Measurements from ENCODE around the gene MYO18B.

Gene MYO18B

DNA sequence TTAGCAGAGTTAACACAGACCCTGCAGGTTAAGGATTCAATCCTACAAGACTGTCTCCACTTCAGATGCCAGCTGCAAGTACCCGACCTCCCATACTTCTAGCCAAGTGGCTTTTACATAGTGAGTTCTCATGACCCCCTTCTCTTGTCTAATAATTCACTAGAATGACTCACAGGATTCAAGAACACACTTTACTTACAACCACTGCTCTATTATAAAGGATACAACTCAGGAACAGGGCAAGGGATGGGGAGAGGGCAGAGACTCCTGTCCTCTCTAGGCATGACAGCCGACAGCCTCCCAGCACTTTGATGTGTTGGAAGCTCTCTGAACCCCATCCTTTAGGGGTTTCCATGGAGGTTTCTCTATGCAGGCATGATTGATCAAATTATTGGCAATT, 60.0 kb downstream of the MYO18B start:
- no peak for DNase-seq (ENCODE audit: low read depth in 1 of 2, low spot score in 1 of 2)
- Histone ChIP-seq H3K4me3 (replicated peaks; ENCODE audit: insufficient read depth, low read length) (no peak overlapping the region), H3K27me3 (ENCODE audit: insufficient read depth, poor library complexity, severe bottlenecking) (no peaks in the 10 kb centered on the region), H3K27ac (replicated peaks) (no peak overlapping the region)
- no peak for TF ChIP-seq SPI1 (IDR thresholded peaks at IDR 0.05; ENCODE audit: borderline replicate concordance, low read depth)
- no peak for TF ChIP-seq POLR2AphosphoS5 (IDR thresholded peaks at IDR 0.05; ENCODE audit: low read depth)
- no peak for TF ChIP-seq GABPA (IDR thresholded peaks at IDR 0.05; ENCODE audit: low read depth)
- TF ChIP-seq, protein P1, sequence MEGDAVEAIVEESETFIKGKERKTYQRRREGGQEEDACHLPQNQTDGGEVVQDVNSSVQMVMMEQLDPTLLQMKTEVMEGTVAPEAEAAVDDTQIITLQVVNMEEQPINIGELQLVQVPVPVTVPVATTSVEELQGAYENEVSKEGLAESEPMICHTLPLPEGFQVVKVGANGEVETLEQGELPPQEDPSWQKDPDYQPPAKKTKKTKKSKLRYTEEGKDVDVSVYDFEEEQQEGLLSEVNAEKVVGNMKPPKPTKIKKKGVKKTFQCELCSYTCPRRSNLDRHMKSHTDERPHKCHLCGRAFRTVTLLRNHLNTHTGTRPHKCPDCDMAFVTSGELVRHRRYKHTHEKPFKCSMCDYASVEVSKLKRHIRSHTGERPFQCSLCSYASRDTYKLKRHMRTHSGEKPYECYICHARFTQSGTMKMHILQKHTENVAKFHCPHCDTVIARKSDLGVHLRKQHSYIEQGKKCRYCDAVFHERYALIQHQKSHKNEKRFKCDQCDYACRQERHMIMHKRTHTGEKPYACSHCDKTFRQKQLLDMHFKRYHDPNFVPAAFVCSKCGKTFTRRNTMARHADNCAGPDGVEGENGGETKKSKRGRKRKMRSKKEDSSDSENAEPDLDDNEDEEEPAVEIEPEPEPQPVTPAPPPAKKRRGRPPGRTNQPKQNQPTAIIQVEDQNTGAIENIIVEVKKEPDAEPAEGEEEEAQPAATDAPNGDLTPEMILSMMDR (IDR thresholded peaks at IDR 0.05; ENCODE audit: insufficient read depth, low read length): no peak
- TF ChIP-seq, protein P2, sequence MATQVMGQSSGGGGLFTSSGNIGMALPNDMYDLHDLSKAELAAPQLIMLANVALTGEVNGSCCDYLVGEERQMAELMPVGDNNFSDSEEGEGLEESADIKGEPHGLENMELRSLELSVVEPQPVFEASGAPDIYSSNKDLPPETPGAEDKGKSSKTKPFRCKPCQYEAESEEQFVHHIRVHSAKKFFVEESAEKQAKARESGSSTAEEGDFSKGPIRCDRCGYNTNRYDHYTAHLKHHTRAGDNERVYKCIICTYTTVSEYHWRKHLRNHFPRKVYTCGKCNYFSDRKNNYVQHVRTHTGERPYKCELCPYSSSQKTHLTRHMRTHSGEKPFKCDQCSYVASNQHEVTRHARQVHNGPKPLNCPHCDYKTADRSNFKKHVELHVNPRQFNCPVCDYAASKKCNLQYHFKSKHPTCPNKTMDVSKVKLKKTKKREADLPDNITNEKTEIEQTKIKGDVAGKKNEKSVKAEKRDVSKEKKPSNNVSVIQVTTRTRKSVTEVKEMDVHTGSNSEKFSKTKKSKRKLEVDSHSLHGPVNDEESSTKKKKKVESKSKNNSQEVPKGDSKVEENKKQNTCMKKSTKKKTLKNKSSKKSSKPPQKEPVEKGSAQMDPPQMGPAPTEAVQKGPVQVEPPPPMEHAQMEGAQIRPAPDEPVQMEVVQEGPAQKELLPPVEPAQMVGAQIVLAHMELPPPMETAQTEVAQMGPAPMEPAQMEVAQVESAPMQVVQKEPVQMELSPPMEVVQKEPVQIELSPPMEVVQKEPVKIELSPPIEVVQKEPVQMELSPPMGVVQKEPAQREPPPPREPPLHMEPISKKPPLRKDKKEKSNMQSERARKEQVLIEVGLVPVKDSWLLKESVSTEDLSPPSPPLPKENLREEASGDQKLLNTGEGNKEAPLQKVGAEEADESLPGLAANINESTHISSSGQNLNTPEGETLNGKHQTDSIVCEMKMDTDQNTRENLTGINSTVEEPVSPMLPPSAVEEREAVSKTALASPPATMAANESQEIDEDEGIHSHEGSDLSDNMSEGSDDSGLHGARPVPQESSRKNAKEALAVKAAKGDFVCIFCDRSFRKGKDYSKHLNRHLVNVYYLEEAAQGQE (IDR thresholded peaks at IDR 0.05; ENCODE audit: insufficient replicate concordance, low read depth): no peak

DNA sequence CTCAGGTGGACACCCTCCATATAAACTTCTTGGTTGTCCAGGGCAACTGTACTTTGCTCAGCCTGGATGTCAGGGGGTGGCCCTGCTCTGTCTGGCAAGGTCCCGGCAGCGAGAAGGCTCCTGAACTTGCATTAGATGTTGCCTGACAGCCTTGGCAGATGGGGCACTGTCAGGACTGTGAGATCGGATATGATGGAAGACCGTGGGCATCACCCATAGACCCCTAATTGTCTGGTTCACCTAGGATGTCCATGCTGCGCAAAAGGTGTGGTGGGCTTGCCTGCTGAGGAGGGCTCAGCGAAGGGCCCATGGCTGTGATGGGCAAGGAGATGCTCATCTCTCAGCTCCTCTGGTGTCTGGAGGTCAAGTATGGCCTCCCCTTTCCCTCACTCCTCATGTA, 62.7 kb downstream of the MYO18B start:
- Histone ChIP-seq H3K27ac (replicated peaks) (no peak overlapping the region), H3K4me3 (replicated peaks; ENCODE audit: insufficient read depth, low read length) (no peak overlapping the region), H3K27me3 (ENCODE audit: insufficient read depth, poor library complexity, severe bottlenecking) (no peaks in the 10 kb centered on the region)
- no peak for DNase-seq (ENCODE audit: low read depth in 1 of 2, low spot score in 1 of 2)
- TF ChIP-seq GABPA (IDR thresholded peaks at IDR 0.05; ENCODE audit: low read depth) (no peak), POLR2AphosphoS5 (IDR thresholded peaks at IDR 0.05; ENCODE audit: low read depth) (no peak), SPI1 (IDR thresholded peaks at IDR 0.05; ENCODE audit: borderline replicate concordance, low read depth) (no peak)
- TF ChIP-seq, protein P2 (IDR thresholded peaks at IDR 0.05; ENCODE audit: insufficient replicate concordance, low read depth): no peak
- TF ChIP-seq, protein P1 (IDR thresholded peaks at IDR 0.05; ENCODE audit: insufficient read depth, low read length): no peak

DNA sequence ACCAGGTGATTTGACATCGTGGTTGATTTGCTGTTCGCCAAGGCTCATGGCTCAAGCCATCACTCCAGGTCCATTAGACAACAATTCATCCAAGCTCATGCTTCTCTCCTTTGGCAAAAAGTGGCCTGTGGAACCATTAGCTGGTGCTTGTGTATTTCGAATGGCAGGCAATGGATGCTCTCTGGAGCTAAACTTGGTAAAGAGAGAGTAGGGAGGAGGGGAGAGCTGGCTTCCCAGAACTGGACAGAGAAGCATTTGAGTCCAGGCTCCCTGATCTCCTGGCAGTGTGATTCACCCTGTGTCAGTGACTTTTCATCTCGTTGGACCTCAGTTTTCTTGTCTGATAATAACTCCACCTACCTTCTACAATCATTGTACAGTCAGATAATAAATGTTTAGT, 64.6 kb downstream of the MYO18B start:
- no peak for DNase-seq (ENCODE audit: low read depth in 1 of 2, low spot score in 1 of 2)
- TF ChIP-seq, protein P2 (IDR thresholded peaks at IDR 0.05; ENCODE audit: insufficient replicate concordance, low read depth): no peak
- no peak for TF ChIP-seq SPI1 (IDR thresholded peaks at IDR 0.05; ENCODE audit: borderline replicate concordance, low read depth)
- H3K27me3 ChIP-seq (ENCODE audit: insufficient read depth, poor library complexity, severe bottlenecking): no peaks in the 10 kb centered on the region
- H3K27ac ChIP-seq (replicated peaks): no peak overlapping the region
- no peak overlapping the region for H3K4me3 ChIP-seq (replicated peaks; ENCODE audit: insufficient read depth, low read length)

DNA sequence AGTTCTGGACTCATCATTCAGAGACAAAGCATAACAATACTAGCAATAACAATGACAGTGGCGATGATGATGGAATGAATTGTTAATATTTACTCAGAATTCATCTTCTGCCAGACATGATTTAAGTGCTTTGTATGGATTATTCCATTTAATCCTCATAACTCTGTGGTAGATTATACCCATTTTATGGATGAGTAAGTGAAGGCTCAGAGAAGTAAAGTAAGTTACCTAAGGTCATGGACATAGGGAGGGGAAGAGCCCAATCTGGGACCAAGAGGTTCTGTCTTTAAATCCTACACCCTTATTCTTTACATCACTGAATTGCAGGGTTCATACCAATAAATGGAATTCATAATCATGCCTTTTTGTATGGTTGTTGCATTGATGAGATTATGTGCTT, 72.7 kb downstream of the MYO18B start:
- Histone ChIP-seq H3K4me3 (replicated peaks; ENCODE audit: insufficient read depth, low read length) (no peak overlapping the region), H3K27ac (replicated peaks) (no peak overlapping the region), H3K27me3 (ENCODE audit: insufficient read depth, poor library complexity, severe bottlenecking) (no peaks in the 10 kb centered on the region)
- DNase-seq (ENCODE audit: low read depth in 1 of 2, low spot score in 1 of 2): no peak
- TF ChIP-seq GABPA (IDR thresholded peaks at IDR 0.05; ENCODE audit: low read depth) (no peak), SPI1 (IDR thresholded peaks at IDR 0.05; ENCODE audit: borderline replicate concordance, low read depth) (no peak), POLR2AphosphoS5 (IDR thresholded peaks at IDR 0.05; ENCODE audit: low read depth) (no peak)
- TF ChIP-seq, protein P1 (IDR thresholded peaks at IDR 0.05; ENCODE audit: insufficient read depth, low read length): no peak
- TF ChIP-seq, protein P2 (IDR thresholded peaks at IDR 0.05; ENCODE audit: insufficient replicate concordance, low read depth): no peak
